ENCODE measurements around the gene DYNLT4.

- TF ChIP-seq, protein P1, sequence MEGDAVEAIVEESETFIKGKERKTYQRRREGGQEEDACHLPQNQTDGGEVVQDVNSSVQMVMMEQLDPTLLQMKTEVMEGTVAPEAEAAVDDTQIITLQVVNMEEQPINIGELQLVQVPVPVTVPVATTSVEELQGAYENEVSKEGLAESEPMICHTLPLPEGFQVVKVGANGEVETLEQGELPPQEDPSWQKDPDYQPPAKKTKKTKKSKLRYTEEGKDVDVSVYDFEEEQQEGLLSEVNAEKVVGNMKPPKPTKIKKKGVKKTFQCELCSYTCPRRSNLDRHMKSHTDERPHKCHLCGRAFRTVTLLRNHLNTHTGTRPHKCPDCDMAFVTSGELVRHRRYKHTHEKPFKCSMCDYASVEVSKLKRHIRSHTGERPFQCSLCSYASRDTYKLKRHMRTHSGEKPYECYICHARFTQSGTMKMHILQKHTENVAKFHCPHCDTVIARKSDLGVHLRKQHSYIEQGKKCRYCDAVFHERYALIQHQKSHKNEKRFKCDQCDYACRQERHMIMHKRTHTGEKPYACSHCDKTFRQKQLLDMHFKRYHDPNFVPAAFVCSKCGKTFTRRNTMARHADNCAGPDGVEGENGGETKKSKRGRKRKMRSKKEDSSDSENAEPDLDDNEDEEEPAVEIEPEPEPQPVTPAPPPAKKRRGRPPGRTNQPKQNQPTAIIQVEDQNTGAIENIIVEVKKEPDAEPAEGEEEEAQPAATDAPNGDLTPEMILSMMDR (IDR thresholded peaks at IDR 0.05; ENCODE audit: low read depth, low read length): no peak
- TF ChIP-seq, protein P2, sequence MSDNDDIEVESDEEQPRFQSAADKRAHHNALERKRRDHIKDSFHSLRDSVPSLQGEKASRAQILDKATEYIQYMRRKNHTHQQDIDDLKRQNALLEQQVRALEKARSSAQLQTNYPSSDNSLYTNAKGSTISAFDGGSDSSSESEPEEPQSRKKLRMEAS (IDR thresholded peaks at IDR 0.05; ENCODE audit: low read depth, low read length): no peak
- TF ChIP-seq MYC (IDR thresholded peaks at IDR 0.05; ENCODE audit: low read depth, low read length): no peak
These were observed 3.6 kb downstream of the DYNLT4 start for GRCh38 chr1:44803312-44804095.

Data from NB4 (cell line).